ENCODE measurements around the gene SORBS1.

SORBS1 gene

DNA sequence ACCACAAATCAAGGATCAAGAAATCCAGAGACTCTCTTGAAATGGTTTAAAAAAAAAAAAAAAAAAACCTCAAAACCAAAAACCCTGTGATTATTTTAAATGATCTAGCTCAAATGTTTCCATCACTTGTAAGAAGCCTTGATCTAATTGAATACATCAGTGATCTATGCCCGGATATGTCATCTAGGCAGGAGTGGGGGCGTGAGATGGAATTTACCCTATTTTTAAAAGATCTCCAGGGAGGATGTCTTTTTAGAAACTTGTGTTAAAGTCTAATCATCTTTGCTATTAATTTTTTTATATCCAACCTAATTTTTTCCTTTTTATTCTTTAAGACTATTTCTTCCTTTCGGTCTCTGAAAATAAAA is 169.0 kb downstream of the SORBS1 start:
- Mint-ChIP-seq H3K4me3 (no peak overlapping the region), H3K36me3 (no peaks in the 10 kb centered on the region), H3K27ac (no peak overlapping the region), H3K27me3 (peaks cover 27% of the 10 kb centered on the region), H3K9me3 (no peaks in the 10 kb centered on the region), H3K4me1 (peaks cover 23% of the 10 kb centered on the region)
- no peak for ATAC-seq

DNA sequence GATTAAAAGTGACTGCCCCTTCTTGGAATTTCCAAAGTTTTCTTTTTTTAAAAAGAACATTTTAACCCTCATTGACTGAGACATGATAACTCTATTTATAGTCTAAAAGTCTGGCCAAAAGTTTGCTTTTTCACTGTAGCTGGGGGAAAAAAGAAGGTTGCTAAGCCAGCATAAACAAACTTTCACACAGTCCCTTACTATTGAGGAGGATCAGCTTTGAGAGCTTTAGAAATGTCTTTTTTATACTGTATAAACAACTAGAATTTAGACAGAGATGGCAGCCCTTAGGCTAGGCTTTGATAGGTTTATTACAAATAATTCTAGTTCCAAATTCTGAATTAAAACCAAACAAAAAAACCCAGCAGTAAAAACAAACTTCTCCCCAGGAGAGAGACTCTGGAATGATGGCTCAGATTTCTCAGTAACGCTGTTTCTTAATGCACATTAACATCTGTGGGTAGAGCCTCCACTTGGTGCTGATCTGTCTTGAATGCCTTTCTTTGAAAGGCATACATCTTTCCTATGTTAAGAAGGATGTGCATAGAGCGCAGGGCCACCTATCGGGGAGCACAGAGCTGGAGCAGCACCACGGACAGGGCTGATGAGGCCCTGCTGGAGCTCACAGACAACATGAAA is 169.5 kb downstream of the SORBS1 start:
- no peak for ATAC-seq
- peaks cover 26% of the 10 kb centered on the region for H3K4me1 Mint-ChIP-seq
- peaks cover 27% of the 10 kb centered on the region for H3K27me3 Mint-ChIP-seq
- no peaks in the 10 kb centered on the region for H3K9me3 Mint-ChIP-seq
- no peak overlapping the region for H3K4me3 Mint-ChIP-seq
- H3K36me3 Mint-ChIP-seq: no peaks in the 10 kb centered on the region
- no peak overlapping the region for H3K27ac Mint-ChIP-seq

DNA sequence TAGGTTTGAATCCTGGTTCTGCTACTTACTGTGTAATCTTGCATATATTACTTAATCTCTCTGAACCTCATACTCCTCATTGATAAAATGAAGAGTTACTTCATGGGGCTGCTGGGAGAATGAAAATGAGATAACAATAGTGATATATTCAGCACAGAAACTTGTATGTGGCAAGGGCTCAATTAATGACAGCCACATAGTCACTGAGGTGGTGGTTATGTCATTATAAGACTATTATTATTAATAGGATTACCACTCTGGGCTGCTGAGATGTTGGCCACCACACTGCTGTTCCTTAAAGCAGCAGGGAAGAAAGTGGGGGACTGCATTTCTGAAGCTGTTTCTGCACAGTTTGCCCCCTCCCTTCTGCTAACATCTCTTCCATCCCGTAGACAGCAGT is 170.0 kb downstream of the SORBS1 start:
- no peaks in the 10 kb centered on the region for H3K36me3 Mint-ChIP-seq
- peaks cover 31% of the 10 kb centered on the region for H3K4me1 Mint-ChIP-seq
- no peak overlapping the region for H3K27ac Mint-ChIP-seq
- H3K9me3 Mint-ChIP-seq: peaks cover 2% of the 10 kb centered on the region
- no peak overlapping the region for H3K4me3 Mint-ChIP-seq
- no peak for ATAC-seq
- H3K27me3 Mint-ChIP-seq: peaks cover 25% of the 10 kb centered on the region

DNA sequence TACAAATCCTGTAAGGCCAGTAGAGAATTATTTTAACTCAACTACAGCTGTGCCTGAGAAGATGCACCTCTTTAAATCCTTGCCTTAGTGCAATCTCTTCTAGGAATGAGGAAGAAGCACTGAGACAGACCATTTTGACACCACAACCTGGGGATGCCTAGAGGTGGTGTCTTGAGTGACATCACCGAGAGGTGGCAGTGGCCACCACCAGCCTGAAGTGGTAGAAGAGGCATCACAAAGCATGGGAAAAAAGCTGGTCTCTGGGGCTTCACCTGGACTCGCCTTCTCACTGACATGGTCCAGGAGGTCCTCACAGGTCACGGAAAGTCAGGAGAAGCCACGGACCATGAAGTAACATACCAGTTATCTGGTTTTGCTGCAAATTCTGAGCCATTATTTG is 171.2 kb downstream of the SORBS1 start:
- peaks cover 15% of the 10 kb centered on the region for H3K27me3 Mint-ChIP-seq
- no peak overlapping the region for H3K4me3 Mint-ChIP-seq
- H3K36me3 Mint-ChIP-seq: no peaks in the 10 kb centered on the region
- no peak overlapping the region for H3K27ac Mint-ChIP-seq
- no peak for ATAC-seq
- peaks cover 2% of the 10 kb centered on the region for H3K9me3 Mint-ChIP-seq
- peaks cover 32% of the 10 kb centered on the region for H3K4me1 Mint-ChIP-seq

DNA sequence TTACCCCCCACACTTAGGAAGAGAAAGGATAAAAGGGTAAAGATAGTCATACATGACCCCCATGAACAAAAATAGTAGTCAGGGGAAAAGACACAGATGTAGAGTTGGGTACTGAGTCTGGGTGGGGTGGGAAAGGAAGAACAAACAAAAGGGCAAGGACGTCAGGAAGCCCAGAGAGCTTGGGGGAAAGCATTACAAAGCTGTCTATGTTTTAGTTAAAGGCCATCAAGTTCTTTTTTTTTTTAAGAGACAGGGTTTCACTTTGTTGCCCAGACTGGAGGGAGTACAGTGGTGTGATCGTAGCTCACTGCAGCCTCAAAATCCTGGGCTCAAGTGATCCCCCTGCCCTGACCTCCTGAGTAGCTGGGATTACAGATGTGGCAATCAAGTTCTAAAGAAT is 172.0 kb downstream of the SORBS1 start:
- peaks cover 8% of the 10 kb centered on the region for H3K27me3 Mint-ChIP-seq
- H3K9me3 Mint-ChIP-seq: peaks cover 2% of the 10 kb centered on the region
- peaks cover 25% of the 10 kb centered on the region for H3K4me1 Mint-ChIP-seq
- no peak overlapping the region for H3K27ac Mint-ChIP-seq
- ATAC-seq: no peak
- no peaks in the 10 kb centered on the region for H3K36me3 Mint-ChIP-seq
- no peak overlapping the region for H3K4me3 Mint-ChIP-seq

DNA sequence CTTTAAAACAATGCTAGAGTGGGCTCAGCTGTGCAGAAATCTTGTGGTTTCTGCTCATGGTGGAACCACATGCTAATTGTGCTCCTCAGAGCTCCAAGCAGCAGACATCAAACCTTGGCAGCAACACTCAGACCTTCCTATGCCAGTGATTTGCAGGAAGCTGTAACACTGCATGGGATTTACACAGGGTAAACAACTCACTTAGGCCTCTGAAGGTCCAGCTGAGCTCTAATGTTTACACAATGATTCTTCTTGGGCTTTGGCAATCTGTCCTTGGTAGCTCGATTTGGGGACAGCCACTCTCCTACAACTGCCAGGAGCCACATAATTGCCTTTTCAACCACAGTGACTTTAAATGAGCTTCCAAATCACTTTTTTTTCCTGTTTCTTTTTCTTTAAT is 172.6 kb downstream of the SORBS1 start:
- Mint-ChIP-seq H3K4me1 (peaks cover 19% of the 10 kb centered on the region), H3K4me3 (no peak overlapping the region), H3K9me3 (peaks cover 2% of the 10 kb centered on the region), H3K27me3 (peaks cover 2% of the 10 kb centered on the region), H3K27ac (no peak overlapping the region), H3K36me3 (no peaks in the 10 kb centered on the region)
- ATAC-seq: no peak

DNA sequence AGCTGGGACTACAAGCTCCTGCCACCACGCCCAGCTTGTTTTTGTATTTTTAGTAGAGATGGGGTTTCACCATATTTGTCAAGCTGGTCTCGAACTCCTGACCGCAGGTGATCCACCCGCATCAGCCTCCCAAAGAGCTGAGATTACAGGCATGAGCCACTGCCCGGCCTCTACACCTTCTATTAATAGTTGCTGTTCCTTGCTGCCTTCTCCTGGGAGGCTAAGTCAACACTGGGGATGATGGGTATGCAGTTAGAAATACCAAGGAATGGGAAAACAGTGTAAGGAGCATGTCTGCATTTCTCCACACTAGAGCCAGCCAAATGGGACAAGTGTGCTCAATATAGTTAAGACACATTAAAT is 173.1 kb downstream of the SORBS1 start:
- H3K36me3 Mint-ChIP-seq: no peaks in the 10 kb centered on the region
- no peak overlapping the region for H3K4me3 Mint-ChIP-seq
- peak overlapping the region; percentile 35 for H3K27ac Mint-ChIP-seq

DNA sequence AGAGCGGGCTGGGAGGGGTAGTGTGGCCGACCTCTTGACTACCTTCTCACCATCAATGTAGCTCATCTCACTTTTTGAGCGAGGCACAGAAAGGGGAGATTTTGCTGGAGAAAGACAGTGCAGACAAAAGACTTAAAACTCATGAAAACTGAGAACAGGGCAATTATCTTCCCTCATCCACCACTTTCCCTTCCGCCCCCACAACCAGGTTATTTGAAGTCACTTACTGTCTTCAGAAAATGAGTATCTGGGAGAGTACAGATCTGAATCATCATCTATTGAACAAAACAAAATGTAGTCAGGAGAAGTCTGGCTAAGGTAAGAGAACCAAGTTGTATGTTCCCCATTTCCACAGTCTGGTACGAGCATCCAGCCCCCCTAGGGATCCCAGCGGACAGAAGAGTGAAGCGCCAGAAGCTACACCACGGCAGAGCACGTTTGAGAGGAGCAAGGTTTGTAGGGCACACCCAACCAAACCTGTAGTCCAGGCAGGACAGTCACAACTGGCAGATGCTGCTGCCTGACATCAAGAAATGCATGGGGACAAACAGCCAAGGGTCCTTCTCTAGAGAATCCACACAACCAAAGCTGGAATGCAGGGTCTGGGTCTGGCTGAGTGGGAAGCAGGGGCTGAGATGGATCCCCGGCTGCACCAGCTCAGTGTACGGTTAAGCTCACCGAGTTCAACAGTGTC is 177.0 kb downstream of the SORBS1 start:
- Mint-ChIP-seq H3K4me3 (no peak overlapping the region), H3K27ac (no peak overlapping the region), H3K27me3 (no peaks in the 10 kb centered on the region), H3K36me3 (no peaks in the 10 kb centered on the region), H3K9me3 (peaks cover 2% of the 10 kb centered on the region), H3K4me1 (peaks cover 19% of the 10 kb centered on the region)
- ATAC-seq: no peak

More for the DNA sequence above, 173.1 kb downstream of the SORBS1 start:
- no peak for ATAC-seq
- Mint-ChIP-seq H3K4me1 (peaks cover 19% of the 10 kb centered on the region), H3K9me3 (peaks cover 2% of the 10 kb centered on the region), H3K27me3 (no peaks in the 10 kb centered on the region)

DNA sequence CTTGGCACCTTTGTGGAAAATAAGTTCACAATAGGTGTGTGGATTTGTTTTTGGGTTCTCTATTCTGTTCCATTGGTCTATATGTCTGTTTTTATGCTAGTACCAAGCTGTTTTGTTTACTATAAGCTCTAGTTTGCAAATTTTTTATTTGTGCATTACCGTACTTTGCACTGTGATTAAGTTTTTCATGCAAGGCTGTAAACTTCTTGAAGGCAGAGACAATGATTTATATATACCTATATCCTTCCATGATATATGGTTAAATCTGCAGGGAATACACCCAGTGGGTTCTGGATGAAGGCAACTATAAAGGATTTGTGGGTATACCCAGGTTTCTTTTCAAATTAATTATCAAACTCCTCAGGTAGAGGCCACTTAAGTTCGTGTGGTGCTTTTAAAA is 178.6 kb downstream of the SORBS1 start:
- no peak for ATAC-seq
- no peak overlapping the region for H3K27ac Mint-ChIP-seq
- H3K27me3 Mint-ChIP-seq: no peaks in the 10 kb centered on the region
- H3K4me3 Mint-ChIP-seq: no peak overlapping the region
- H3K36me3 Mint-ChIP-seq: no peaks in the 10 kb centered on the region
- H3K9me3 Mint-ChIP-seq: peaks cover 2% of the 10 kb centered on the region
- peaks cover 14% of the 10 kb centered on the region for H3K4me1 Mint-ChIP-seq

DNA sequence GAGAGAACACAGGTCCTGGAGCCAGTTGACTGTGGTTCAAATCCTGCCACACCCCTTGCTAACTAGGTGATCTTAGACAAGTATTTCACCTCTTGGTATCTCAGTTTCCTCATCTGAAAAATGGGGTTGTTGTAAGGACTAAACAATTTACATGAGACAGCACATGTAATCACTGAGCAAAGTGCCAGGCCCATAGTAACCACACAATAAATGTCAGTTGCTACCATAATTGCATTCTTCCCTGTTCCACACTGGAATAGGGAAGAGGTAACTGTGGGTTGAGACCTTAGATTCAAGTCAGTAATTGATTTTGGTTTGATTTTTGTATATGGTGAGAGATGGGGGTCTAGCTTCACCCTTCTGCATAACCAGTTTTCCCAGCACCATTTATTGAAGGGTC is 179.0 kb downstream of the SORBS1 start:
- no peak overlapping the region for H3K27ac Mint-ChIP-seq
- no peak for ATAC-seq
- peaks cover 9% of the 10 kb centered on the region for H3K4me1 Mint-ChIP-seq
- no peaks in the 10 kb centered on the region for H3K36me3 Mint-ChIP-seq
- H3K27me3 Mint-ChIP-seq: no peaks in the 10 kb centered on the region
- H3K9me3 Mint-ChIP-seq: peaks cover 2% of the 10 kb centered on the region
- H3K4me3 Mint-ChIP-seq: no peak overlapping the region

DNA sequence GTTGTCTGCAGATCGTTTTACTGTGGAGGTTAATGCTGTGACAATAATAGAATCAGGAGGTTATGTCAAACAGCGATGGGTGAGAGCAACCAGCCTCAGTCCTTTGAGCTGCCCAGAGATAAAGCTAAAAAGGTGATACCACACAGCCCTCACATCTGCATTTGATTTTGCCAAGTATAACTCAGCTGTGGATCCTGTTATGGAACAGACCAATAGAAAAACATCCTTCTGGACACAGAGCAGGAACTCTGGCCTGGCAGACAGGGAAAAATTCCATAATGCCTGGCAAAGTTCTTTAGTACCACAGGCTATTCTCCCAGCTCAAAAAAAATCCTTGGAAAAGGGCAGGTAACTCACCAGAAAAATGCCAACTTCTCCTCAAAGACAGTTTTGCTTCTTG is 183.2 kb downstream of the SORBS1 start:
- Mint-ChIP-seq H3K27me3 (peaks cover 8% of the 10 kb centered on the region), H3K27ac (no peak overlapping the region), H3K9me3 (peaks cover 4% of the 10 kb centered on the region), H3K4me3 (no peak overlapping the region), H3K4me1 (no peaks in the 10 kb centered on the region), H3K36me3 (no peaks in the 10 kb centered on the region)
- no peak for ATAC-seq

DNA sequence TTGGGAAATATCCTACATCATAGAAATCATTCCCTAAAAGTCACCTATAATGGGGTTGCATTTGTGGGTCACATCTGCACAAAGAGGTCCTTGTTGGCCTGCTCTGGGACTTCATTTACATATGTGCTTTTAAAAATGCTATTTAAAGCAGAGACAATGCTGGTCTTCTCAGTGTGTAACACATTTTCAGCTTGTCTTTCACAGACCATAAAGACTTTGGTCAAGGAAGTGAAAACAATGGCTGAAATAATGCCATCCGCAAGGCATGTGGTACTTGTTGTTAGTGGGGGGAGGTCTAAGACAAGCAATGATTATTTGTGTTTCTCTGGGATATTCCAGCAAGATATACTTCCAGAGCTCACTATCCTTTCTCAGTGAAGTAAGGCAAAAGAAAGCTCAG is 185.8 kb downstream of the SORBS1 start:
- Mint-ChIP-seq H3K27me3 (peaks cover 27% of the 10 kb centered on the region), H3K27ac (no peak overlapping the region), H3K36me3 (no peaks in the 10 kb centered on the region), H3K4me1 (no peaks in the 10 kb centered on the region), H3K4me3 (no peak overlapping the region), H3K9me3 (peaks cover 4% of the 10 kb centered on the region)
- ATAC-seq: no peak

DNA sequence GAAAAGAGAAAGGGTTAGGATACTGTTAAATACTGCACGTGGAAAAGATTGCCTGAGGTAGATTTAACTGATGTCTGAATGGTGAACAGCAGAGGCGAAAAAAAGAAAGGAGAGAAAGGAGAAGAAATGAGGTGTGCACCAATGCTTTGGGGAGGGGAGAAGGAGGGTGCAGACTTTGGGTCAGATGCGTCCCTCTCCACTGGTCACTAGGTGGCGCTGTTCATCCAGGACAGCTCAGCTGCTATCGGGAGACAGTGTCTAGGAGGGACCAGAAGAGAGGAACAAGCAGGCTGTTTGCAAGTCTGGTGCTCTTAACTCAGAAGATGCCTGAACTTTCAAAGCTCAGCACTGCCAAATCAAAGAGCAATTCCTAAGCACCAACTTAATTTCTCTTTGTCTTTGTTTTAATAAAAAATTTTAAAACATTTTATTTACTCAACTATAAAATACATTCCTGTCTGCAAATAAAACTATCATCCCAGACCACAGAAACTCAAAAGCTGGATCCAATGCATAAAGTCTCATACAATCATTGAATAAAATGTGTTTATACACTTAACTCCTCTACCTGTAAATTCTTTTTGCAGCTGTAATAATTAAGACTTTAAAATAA is 186.5 kb downstream of the SORBS1 start:
- peak; percentile 80 for ATAC-seq
- H3K4me3 Mint-ChIP-seq: no peak overlapping the region
- no peaks in the 10 kb centered on the region for H3K4me1 Mint-ChIP-seq
- peaks cover 4% of the 10 kb centered on the region for H3K9me3 Mint-ChIP-seq
- no peaks in the 10 kb centered on the region for H3K36me3 Mint-ChIP-seq
- no peak overlapping the region for H3K27ac Mint-ChIP-seq
- H3K27me3 Mint-ChIP-seq: peaks cover 34% of the 10 kb centered on the region

DNA sequence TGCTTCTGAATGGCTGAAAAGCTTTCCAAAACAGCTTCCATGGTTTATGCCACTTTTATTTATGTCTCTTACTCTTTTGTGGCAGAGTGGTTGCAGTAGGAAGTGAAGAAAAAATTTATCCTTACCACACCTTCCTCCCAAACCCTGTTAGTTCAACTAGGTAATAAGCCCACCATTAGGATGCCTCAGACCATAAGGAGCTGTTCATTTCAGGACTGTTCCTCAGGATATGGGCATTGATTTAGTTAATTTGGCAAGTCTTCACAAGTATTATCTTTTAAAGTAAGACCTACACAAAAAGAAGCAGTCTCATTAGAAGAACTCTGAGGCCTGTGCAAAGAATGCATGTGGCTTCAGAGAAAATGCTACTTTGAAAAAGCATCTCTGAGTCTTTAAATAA is 187.5 kb downstream of the SORBS1 start:
- Mint-ChIP-seq H3K36me3 (no peaks in the 10 kb centered on the region), H3K4me3 (no peak overlapping the region), H3K4me1 (no peaks in the 10 kb centered on the region), H3K27me3 (peaks cover 44% of the 10 kb centered on the region), H3K27ac (no peak overlapping the region), H3K9me3 (peaks cover 4% of the 10 kb centered on the region)
- no peak for ATAC-seq

DNA sequence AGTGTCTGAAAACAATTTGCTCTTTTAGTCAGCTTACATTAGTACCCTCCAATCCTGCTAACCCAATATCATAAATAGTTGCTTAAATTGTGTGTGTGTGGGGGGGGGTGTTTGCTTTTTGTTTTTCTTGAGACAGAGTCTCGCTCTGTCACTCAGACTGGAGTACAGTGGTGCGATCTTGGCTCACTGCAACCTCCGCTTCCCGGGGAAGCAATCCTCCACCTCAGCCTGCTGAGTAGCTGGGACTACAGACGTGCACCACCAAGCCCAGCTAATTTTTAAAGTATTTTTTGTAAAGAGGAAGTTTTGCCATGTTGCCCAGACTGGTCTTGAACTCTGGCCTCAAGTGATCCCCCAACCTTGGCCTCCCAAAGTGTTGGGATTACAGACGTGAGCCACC is 196.8 kb downstream of the SORBS1 start:
- no peak for ATAC-seq
- peaks cover 15% of the 10 kb centered on the region for H3K4me1 Mint-ChIP-seq
- peaks cover 7% of the 10 kb centered on the region for H3K27me3 Mint-ChIP-seq
- no peak overlapping the region for H3K4me3 Mint-ChIP-seq
- H3K27ac Mint-ChIP-seq: no peak overlapping the region
- H3K9me3 Mint-ChIP-seq: no peaks in the 10 kb centered on the region
- no peaks in the 10 kb centered on the region for H3K36me3 Mint-ChIP-seq

DNA sequence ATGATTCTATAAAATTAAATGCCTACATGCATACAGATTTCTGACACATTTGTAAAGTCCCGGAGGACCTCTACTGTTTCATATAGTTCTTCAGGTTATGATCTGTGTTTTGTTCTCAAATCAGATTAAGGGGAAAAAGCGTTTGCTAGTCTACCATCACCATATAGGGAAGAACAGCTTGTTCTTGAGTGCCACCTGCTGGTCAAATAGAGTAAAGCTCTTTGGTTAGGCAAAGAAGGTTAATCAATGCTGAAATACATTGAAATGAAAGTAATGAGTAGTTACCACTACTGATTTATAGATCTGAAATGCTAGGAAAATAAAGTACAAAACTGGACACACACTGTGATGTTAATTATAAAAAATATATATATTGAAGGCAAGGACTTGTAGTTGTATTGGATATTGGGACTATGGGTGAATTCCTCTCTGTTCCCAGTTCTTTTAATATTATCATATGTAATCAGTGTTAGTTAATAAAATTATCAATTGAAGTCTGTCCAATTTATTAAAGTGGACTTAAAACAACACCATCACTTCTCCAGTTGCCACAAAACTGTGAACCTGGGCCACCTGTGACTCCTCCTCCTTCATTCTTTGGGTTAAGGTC is 197.8 kb downstream of the SORBS1 start:
- no peak overlapping the region for H3K4me3 Mint-ChIP-seq
- no peak overlapping the region for H3K27ac Mint-ChIP-seq
- H3K36me3 Mint-ChIP-seq: no peaks in the 10 kb centered on the region
- H3K27me3 Mint-ChIP-seq: no peaks in the 10 kb centered on the region
- ATAC-seq: peak; percentile 52
- peaks cover 15% of the 10 kb centered on the region for H3K4me1 Mint-ChIP-seq
- H3K9me3 Mint-ChIP-seq: no peaks in the 10 kb centered on the region

All from stimulated activated memory B cell treated with anti-CD40 and anti-IgM and Interleukin-4, amounts not matched to agents 10 μg/mL and 1 μg/mL and 100 μg/mL, for 72 hours (primary cell).